Measurements from ENCODE around the gene IGBP1. TPM values are rescaled to one million over a fixed set of nuclear protein-coding genes. Genes with fewer than 3 reads are reported as not detected.

The IGBP1 gene
- total RNA-seq, 2 experiments from 2014 or later, result 63.7 to 64.4 TPM

DNA sequence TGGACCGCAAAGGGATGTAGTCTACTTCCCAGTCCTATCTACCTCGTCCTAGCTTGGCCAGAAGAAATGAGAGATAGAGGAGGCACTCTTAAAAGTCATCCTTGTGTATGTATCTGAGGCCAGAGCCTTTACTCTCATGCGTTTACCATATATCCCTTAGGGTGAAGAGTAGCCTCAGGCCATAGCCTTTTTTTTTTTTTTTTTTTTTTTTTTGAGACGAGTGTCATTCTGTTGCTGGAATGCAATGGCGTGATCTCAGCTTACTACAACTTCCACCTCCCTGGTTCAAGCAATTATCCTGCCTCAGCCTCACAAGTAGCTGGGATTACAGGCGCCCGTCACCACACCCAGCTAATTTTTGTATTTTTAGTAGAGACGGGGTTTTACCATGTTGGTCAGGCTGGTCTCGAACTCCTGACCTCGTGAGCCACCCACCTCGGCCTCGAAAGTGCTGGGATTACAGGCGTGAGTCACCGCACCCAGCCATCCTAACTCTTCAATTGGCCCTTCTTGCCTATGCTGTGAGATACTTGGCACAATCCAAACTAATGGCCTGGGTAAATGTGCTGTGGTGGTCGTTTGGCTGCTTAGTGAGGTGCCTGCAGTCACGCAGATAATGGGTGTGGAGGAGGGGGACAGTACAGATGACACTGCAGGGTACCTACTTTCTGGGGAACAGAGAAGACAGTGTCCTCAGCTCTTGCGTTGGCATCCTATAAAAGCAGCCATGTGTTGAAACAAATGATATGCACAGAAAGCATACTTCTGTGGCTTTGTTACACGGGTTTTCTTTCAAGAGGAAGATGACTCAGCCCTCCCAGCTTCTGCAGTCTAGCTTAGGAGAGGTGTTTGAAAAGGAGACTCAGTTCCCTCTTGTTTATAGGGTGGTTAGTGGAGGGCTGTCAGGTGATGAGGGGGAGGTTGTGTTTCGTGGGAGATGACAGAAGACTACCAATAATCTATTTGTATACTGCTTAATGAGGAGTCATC is 33.6 kb downstream of the IGBP1 start:
- no peaks in the 10 kb centered on the region for H3K9me3 Mint-ChIP-seq
- no peak for ATAC-seq (ENCODE audit: poor library complexity)
- TF ChIP-seq CTCF (IDR thresholded peaks at IDR 0.05), result no peak
- DNase-seq, result no peak
- intact Hi-C loops (cut with DNase I, micrococcal nuclease), result no loop called here
- no peaks in the 10 kb centered on the region for H3K27me3 ChIP-seq (ENCODE audit: control insufficient read depth in 1 of 2, insufficient read depth in 2 of 2, low read length in 2 of 2)
- no peak overlapping the region for H3K4me3 ChIP-seq (ENCODE audit: low read length)
- H3K27ac ChIP-seq (ENCODE audit: low read depth in 1 of 2, low read length in 2 of 2), result no peak overlapping the region
- H3K4me1 ChIP-seq (ENCODE audit: insufficient read depth, low read length), result no peaks in the 10 kb centered on the region
- POLR2A ChIA-PET, result no interaction called here
- no peaks in the 10 kb centered on the region for H3K27me3 Mint-ChIP-seq
- H3K27ac Mint-ChIP-seq, result no peak overlapping the region
- H3K4me3 Mint-ChIP-seq, result no peak overlapping the region
- CTCF ChIA-PET, result no interaction called here
- H3K36me3 Mint-ChIP-seq (ENCODE audit: low read depth), result peaks cover 28% of the 10 kb centered on the region
- H3K9me3 ChIP-seq (ENCODE audit: control insufficient read depth in 1 of 2, insufficient read depth in 1 of 2, low read length in 2 of 2), result no peaks in the 10 kb centered on the region
- no peaks in the 10 kb centered on the region for H3K4me1 Mint-ChIP-seq (ENCODE audit: low read depth)
- H3K36me3 ChIP-seq (ENCODE audit: insufficient read depth, low read length), result peaks cover 11% of the 10 kb centered on the region

GRCh38 chrX:70168238-70169188 is 35.3 kb downstream of the IGBP1 start:
- TF ChIP-seq CTCF (IDR thresholded peaks at IDR 0.05), result no peak
- Mint-ChIP-seq H3K27ac (no peak overlapping the region), H3K27me3 (no peaks in the 10 kb centered on the region), H3K4me3 (no peak overlapping the region), H3K9me3 (no peaks in the 10 kb centered on the region), H3K36me3 (ENCODE audit: low read depth) (peaks cover 28% of the 10 kb centered on the region), H3K4me1 (ENCODE audit: low read depth) (no peaks in the 10 kb centered on the region)
- H3K27me3 ChIP-seq (ENCODE audit: control insufficient read depth in 1 of 2, insufficient read depth in 2 of 2, low read length in 2 of 2), result no peaks in the 10 kb centered on the region
- ATAC-seq (ENCODE audit: poor library complexity), result no peak
- H3K4me1 ChIP-seq (ENCODE audit: insufficient read depth, low read length), result no peaks in the 10 kb centered on the region
- H3K9me3 ChIP-seq (ENCODE audit: control insufficient read depth in 1 of 2, insufficient read depth in 1 of 2, low read length in 2 of 2), result no peaks in the 10 kb centered on the region
- ChIA-PET POLR2A (no interaction called here), CTCF (interaction anchor here (1.0 kb wide), 1 partner anchor 265 kb away, joined by 3 read pairs; no protein-coding TSS in a partner anchor)
- intact Hi-C loops (cut with DNase I, micrococcal nuclease), result no loop called here
- H3K4me3 ChIP-seq (ENCODE audit: low read length), result no peak overlapping the region
- peaks cover 8% of the 10 kb centered on the region for H3K36me3 ChIP-seq (ENCODE audit: insufficient read depth, low read length)
- no peak overlapping the region for H3K27ac ChIP-seq (ENCODE audit: low read depth in 1 of 2, low read length in 2 of 2)
- no peak for DNase-seq

GRCh38 chrX:70169281-70169680 is 36.0 kb downstream of the IGBP1 start:
- intact Hi-C loops (cut with DNase I, micrococcal nuclease), result no loop called here

More at GRCh38 chrX:70169281-70169680, 36.0 kb downstream of the IGBP1 start:
- CTCF ChIA-PET, result no interaction called here
- H3K36me3 Mint-ChIP-seq (ENCODE audit: low read depth), result peaks cover 24% of the 10 kb centered on the region
- no peak for TF ChIP-seq CTCF (IDR thresholded peaks at IDR 0.05)
- no peaks in the 10 kb centered on the region for H3K4me1 Mint-ChIP-seq (ENCODE audit: low read depth)
- DNase-seq (no peak), ATAC-seq (ENCODE audit: poor library complexity) (no peak)
- no peaks in the 10 kb centered on the region for H3K9me3 Mint-ChIP-seq
- Histone ChIP-seq H3K4me3 (ENCODE audit: low read length) (no peak overlapping the region), H3K27me3 (ENCODE audit: control insufficient read depth in 1 of 2, insufficient read depth in 2 of 2, low read length in 2 of 2) (no peaks in the 10 kb centered on the region), H3K9me3 (ENCODE audit: control insufficient read depth in 1 of 2, insufficient read depth in 1 of 2, low read length in 2 of 2) (no peaks in the 10 kb centered on the region), H3K27ac (ENCODE audit: low read depth in 1 of 2, low read length in 2 of 2) (no peak overlapping the region), H3K36me3 (ENCODE audit: insufficient read depth, low read length) (peaks cover 4% of the 10 kb centered on the region), H3K4me1 (ENCODE audit: insufficient read depth, low read length) (no peaks in the 10 kb centered on the region)
- H3K27ac Mint-ChIP-seq, result no peak overlapping the region
- no peak overlapping the region for H3K4me3 Mint-ChIP-seq
- no peaks in the 10 kb centered on the region for H3K27me3 Mint-ChIP-seq
- POLR2A ChIA-PET, result no interaction called here

Measured in CD4-positive, alpha-beta T cell (primary cell).